HG02642 (cell line): ENCODE measurements around the gene SLC25A44.
"Not testable (repeated sequence)": the region's sequence is repeated elsewhere in the genome, so short reads cannot be mapped to it uniquely, and the experiment has no call there.

Source experiments
- ATAC-seq: cut with Tn5 transposase; IDR thresholded peaks from one replicate; pipeline ENCODE4 v1.9.1; 2021; ENCODE audit warnings: mild to moderate bottlenecking; ENCODE audit not compliant: unreplicated experiment, poor library complexity

SLC25A44 gene

DNA sequence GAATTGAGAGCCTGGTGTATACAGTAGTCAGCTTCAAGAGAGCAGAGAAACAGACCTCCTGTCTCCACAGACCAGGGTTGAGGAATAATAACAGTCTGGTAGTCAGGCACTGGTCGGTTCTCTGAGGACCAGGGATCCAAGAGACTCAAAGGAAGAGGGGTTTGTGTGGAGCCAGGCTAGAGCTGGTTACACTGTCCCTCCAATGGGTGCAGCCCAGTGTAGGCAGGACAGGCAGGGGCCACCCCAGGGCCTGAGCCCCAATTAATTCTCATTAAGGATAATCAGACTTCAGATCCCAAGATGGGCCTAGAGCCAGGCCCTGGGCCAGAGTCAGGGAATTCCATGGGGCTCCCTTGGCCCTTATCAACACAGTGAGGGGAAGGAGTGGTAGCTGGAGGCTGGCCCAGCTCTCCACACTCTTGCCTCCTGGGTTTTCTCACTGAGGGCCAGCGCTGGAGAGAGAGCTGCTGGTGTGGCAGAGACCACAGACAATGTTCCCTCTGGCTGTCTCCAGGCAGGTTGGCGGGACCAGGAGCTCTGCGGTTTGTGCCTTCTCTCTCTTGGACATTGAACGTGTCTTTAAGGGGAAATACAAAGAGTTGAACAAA, 31.4 kb upstream of the SLC25A44 start:
- ATAC-seq: no peak

DNA sequence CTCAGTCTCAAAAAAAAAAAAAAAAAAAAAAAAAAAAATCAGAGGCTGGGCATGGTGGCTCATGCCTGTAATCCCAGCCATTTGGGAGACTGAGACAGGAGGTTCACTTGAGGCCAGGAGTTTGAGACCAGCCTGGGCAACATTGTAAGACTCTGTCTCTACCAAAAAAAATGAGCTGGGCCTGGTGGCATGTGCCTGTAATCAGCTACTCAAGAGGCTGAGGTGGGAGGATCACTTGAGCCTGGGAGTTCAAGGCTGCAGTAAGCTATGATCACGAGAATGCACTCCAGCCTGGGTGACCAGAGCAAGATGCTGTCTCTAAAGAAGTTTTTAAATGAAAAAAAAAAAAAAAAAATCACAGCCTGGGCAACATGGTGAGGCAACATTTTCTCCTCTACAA, 30.2 kb upstream of the SLC25A44 start:
- no peak for ATAC-seq

DNA sequence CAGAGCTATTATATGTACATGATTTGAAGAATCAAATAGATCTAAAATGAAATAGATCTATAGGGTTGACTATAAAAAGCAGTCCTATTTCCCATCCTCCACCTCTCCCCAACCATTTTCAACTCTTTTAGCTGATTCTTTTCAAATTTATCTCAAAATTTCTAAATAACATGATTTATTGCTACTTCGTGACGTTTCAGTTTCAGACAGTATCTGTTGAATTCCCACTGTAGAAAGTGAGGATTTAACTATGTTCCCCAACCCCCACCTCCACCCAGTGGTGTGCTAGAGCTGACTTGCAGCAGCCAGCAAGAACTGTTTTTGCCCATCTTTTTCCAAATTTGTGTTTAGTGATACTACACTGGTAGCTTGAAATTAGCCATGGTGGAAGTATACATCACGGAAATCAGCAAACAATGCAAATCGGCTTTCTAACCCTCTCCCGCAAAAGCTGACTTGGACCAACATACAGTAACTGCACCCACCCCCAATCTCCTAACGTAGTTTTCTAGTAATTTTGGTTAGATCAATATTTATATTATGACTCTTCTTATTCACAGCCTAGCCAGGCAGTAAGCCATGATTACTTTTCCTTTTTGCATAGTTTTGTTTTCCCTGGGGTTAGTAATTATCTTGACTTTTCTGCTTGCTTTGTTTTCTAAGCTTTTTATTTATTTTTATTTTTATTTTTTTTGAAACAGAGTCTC, 29.6 kb upstream of the SLC25A44 start:
- no peak for ATAC-seq

DNA sequence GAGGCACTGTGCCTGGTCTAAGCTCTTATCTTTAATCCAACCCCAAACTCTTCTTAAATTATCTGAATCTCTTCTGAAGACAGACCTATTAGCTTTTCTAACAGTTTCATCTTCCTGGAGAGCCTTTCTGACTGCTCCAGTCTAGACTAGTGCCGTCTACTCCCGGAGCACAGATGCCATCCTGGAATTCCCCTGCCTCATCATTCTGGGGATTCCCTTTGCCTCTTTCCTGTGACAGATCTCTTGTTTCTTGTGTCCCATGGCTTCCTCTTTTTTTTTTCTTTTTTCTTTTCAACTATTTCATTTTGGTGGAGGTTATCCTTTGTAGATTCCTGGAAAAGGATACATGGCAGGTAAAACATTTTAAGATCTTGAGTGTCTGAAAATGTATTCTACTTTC, 28.8 kb upstream of the SLC25A44 start:
- ATAC-seq: no peak

DNA sequence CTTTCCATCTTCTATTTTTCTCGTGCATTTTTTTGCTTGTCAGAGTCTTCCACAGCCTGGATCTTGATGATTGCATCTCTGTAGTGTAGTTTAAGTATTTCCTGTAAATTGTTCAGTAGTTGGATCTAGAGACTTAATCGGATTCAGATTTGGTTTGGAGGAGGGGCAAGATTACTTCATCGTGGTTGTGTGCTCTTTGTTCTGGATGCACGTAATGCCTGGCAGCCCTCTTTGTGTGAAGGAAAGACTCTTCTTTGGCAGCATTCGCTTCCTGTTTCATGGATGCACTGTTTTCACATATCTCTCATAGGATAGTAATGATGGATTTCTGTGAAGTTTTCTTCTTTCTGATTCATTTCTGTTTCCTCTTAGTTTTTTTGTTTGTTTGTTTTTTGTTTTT, 26.4 kb upstream of the SLC25A44 start:
- no peak for ATAC-seq

DNA sequence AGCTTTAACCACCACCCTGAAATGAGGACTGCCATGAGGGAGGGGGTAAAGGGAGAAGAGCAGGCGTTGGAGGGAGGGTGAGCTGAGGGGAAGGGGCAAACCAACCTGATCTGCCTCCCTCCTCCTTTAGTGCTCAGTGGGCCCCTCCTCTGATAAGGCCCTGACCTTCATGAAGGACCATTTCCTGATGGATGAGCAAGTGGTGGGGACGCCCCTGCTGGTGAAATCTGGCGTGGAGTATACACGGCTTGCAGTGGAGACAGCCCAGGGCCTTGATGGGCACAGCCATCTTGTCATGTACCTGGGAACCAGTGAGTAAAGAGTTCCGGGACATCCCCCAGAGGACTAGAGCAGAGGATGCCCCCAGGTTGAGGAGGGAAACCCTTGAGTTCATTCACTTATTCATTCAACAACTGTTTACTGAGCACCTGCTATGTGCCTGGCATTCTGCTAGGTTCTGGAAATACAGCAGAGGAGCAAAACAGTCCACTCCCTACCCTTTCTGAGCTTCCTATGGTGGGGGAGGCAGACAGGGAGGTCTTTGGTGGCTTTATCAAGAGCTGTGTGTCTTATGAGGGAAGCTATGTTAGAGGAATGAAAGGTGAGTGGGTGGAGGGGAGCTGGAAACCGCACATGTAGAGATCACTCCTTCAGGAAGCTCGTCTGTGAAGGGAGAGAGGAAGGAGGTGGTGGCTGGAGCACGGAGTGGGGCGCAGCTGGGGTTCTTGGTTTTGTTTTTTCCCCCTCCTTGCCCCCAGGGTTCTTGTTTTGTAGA, 21.0 kb upstream of the SLC25A44 start:
- no peak for ATAC-seq

DNA sequence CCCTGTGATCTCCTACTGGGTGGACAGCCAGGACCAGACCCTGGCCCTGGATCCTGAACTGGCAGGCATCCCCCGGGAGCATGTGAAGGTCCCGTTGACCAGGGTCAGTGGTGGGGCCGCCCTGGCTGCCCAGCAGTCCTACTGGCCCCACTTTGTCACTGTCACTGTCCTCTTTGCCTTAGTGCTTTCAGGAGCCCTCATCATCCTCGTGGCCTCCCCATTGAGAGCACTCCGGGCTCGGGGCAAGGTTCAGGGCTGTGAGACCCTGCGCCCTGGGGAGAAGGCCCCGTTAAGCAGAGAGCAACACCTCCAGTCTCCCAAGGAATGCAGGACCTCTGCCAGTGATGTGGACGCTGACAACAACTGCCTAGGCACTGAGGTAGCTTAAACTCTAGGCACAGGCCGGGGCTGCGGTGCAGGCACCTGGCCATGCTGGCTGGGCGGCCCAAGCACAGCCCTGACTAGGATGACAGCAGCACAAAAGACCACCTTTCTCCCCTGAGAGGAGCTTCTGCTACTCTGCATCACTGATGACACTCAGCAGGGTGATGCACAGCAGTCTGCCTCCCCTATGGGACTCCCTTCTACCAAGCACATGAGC, 17.2 kb upstream of the SLC25A44 start:
- ATAC-seq: no peak

DNA sequence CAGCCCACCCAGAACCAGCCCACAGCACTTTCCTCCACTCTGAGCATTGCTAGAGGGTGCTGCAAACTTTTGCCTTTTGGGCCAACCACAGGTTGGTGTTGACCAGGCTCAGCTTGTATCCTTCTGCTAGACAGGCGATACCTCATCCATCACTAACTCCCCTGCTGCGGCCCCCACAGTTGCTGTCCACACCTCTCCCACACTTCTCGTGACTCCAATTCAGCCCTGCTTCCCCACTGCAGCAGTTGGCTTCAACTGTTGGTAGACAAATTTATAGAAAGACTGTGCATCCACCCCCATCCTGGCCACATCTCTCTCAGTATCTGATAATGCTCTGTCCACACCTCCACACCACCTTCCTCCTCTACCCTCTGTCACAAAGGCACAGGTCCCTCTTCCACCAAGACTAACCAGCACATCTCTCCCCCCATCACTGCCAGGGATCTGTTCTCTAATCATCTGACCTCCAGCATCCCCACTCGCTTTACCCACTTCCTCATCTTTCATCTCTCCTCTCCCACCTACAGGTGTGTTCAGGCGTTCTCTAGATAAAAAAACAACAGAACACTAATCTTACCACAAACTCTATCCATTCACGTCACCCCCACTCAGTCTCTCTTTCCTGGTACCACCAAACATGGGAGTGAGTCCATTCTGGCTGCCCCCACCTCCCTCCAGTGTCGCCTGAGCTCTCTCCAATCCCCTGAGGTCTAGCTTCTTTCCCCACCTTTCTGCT, 15.8 kb upstream of the SLC25A44 start:
- ATAC-seq: no peak

DNA sequence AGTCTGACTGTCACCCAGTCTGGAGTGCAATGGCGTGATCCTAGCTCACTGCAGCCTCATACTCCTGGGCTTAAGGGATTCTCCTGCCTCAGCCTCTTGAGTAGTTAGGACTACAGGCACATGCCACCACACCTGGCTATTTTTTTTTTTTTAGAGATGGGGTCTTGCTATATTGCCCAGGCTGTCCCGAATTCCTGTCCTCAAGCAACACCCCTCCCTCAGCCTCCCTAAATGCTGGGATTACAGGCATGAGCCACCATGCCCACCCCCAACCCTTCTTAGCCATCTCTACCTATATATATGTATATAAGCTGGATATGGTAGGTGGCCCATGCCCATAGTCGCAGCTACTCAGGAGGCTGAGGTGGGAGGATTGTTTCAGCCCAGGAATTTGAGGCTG, 13.4 kb upstream of the SLC25A44 start:
- no peak for ATAC-seq

DNA sequence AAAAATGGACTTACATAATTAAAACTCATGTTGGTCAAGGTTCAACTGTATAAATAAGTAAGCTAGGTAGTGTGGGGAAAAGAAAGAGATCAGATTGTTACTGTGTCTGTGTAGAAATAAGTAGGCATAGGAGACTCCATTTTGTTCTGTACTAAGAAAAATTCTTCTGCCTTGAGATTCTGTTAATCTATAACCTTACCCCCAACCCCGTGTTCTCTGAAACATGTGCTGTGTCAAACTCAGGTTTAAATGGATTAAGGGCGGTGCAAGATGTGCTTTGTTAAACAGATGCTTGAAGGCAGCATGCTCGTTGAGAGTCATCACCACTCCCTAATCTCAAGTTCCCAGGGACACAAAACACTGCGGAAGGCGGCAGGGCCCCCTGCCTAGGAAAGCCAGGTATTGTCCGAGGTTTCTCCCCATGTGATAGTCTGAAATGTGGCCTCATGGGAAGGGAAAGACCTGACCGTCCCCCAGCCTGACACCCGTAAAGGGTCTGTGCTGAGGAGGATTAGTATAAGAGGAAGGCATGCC, 12.4 kb upstream of the SLC25A44 start:
- not testable (repeated sequence) for ATAC-seq

DNA sequence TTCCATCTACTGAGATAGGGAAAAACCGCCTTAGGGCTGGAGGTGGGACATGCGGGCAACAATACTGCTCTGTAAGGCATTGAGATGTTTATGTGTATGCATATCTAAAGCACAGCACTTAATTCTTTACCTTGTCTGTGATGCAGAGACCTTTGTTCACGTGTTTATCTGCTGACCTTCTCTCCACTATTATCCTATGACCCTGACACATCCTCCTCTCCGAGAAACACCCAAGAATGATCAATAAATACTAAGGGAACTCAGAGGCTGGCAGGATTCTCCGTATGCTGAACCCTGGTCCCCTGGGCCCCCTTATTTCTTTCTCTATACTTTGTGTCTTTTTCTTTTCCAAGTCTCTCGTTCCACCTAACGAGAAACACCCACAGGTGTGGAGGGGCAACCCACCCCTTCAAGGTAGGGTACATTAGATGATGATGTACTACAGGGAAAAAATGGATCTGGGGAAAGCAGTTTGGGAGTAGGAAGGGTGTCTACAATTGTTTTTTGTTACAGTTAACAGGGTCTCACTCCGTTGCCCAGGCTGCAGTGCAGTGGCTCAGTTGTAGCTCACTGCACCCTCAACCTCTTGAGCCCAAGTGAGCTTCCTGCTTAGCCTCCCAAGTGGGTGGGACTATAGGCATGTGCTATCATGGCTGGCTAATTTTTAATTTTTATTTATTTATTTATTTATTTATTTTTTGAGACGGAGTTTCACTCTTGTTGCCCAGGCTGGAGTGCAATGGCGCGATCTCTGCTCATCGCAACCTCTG, 11.7 kb upstream of the SLC25A44 start:
- not testable (repeated sequence) for ATAC-seq

DNA sequence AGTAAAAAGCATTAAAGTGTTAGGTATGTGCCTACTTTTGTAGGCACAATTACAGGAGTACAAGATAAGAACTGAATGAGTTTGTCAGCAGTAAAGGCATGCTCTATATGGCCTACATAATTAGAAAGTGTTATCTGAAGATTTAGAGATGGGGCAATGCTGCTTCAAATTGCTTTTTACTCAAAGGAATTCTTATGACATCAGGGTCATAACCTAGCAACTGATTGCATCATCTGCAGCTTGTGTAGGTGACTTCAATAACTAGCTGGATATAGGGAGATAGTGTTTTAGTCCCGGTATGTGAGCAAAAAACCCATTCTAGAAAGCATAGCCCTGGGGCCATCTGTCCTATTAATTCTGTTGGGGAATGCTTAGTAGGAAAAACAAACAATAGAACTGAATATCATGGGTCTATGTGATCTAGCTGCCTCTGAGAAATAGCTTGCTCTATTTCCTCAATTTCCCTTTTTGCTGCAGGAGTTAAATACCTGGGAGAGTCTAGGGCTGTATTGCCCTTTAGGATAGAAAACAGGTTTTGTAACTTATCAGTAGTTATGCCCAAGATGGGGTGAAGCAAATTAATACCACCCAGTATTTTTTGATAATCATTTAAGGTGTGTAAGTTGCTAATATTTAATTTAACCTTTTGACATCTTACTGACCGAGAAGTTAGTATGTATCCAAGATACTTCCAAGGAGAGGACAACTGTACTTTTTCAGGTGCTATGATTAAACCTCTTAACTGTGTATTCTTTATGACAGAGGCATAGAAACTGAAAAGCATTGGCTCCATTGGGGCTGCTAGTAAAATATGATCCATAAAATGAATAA, 7.3 kb upstream of the SLC25A44 start:
- ATAC-seq: not testable (repeated sequence)

DNA sequence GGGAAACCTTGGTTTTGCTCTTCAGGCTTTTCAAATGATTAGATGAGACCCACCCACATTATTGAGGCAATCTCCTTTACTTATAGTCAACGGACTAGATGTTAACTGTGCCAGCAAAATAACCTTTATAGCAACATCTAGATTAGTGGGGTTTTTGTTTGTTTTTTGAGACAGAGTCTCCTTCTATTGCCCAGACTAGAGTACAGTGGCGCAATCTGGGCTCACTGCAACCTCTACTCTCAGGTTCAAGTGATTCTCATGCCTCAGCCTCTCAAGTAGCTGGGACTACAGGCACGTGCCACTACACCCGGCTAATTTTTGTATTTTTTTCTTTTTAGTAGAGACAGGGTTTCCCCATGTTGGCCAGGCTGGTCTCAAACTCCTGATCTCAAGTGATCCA, 3.6 kb upstream of the SLC25A44 start:
- not testable (repeated sequence) for ATAC-seq

DNA sequence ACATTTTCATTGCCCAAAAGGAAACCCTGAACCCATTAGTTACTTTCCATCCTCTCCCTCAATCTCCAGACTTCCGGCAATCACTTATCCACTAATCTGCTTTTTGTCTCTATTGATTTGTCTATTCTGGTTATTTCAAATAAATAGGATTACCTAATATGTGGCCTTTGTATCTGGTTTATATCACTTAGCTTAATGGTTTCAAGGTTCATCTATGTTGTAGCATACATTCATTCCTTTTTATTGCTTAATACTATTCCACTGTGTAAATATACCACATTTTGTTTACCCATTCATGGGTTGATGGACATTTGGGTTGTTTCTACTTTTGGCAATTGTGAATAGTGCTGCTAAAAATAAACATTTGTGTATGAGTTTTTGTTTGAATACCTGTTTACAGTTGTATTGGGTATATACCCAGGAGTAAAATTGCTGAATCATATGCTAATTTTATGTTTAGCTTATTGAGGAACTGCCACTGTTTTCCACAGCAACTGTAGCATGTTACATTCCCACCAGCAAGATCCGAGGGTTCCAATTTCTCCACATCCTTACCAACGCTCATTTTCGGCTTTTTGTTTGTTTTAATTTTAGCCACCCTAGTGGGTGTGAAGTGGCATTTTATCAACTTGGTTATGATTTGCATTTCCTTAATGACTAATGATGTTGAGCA, 2.5 kb upstream of the SLC25A44 start:
- no peak for ATAC-seq

DNA sequence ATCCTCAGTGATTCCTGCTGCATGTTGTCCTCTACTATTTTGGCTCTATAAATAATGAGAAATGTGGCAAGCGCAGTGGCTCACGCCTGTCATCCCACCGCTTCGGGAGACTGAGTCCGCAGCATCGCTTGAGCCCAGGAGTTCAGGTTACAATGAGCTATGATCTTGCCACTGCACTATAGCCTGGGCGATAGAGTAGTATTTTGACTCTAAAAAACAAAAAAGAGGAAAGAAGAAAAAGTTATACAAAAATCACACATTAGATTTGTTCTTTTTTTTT, 756 bp upstream of the SLC25A44 start:
- no peak for ATAC-seq

DNA sequence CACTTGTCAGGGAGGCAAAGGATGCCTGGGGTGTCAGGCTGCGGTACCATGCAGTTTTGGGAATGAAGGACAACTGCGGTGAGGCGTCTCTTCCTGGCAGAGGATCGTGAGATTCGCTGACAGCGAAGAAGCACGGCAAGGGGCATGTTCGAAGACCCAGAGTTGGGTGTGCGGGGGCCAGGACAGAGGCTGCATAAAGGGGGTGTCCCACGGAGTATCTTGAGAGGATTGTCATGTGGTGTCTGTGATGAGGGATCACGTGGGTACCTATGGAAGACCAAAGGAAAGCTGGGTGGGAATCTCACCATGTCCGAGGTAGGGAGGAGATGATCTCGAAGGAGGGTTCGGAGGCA, 372 bp downstream of the SLC25A44 start:
- no peak for ATAC-seq

DNA sequence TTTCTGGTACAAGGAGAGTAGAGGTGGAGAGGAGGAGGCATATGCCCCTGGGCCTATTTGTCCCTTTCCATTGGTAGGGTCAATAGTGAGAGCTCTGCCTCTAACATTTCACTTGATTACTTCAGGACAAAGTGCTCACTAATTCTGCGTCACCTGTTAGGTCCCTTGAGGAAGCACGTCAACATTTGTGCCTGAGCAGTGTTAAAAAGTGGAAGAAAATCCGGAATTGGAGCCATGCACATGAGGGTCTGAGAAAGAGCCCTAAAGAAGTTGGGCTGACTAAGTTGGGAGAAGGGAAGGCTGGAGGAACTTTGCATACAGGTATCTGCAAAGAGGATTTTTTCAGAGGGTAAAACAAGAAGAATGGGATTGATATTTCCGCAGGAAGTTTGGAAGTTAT, 1.9 kb downstream of the SLC25A44 start:
- ATAC-seq: no peak

DNA sequence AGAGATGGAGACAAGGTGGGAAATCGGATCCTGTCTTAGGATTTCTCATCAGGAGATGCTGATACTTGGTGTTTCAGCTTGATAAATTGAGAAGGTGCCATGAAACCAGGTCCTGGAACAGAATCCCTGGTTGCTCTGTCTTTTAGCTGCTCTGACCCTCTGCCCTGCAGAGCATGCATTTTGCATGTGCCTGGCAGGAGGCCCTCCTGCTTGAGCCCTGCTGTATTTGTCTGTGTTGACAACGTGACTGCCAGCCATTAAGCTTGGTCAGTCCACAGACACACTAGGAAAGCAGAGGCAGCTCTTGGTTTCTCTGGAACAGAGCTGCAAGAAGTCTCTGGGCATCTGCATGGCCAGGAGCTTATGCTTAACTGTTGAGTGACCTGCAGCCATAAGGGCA, 2.5 kb downstream of the SLC25A44 start:
- ATAC-seq: no peak
